GM18505 (cell line): ENCODE data around the gene SUN1.

Source experiments
- ATAC-seq: cut with Tn5 transposase; IDR thresholded peaks from one replicate; pipeline ENCODE4 v1.9.1; 2021; ENCODE audit not compliant: unreplicated experiment
- POLR2A ChIP-seq: IDR thresholded peaks from 4 replicates; pipeline ENCODE4 v1.6.1; 2011; ENCODE audit warnings: borderline replicate concordance; ENCODE audit not compliant: insufficient read depth, insufficient read length; ENCODE audit errors: extremely low read depth

The SUN1 gene

DNA sequence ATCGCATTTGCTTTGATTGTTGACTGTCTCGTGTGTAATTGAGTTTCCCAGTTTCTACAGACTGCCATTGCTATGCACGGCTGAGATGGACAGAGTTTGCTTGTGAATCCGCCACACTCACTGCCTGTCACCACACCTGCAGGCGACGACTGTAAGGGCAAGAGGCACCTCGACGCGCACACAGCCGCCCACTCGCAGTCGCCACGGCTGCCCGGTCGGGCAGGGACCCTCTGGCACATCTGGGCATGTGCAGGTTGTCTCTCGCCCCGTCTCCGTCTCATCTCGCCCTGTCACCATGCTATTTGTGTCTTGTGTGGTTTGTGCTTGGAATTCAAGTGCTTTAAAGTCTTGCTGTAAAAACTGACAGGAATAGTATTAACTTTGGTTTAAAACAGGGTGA lies 17.5 kb downstream of the SUN1 start:
- ATAC-seq: no peak
- TF ChIP-seq POLR2A: no peak

DNA sequence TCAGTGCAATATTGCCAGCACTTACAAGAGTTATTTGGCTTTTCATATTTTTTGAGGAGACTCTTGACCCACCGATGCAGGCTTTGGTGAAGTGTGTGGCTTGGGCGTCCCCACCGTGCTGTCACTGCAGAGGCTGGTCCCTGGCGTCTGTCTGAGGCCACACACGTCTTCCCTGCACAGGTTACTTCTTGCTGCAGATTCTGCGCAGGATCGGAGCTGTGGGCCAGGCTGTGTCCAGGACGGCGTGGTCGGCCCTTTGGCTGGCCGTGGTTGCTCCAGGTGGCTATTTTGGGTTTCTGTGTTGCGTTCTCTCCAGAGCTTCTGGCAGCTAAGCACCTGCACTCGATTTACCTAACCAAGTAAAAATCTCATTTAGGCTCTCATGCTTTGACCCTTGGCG lies 18.9 kb downstream of the SUN1 start:
- no peak for TF ChIP-seq POLR2A
- ATAC-seq: no peak

- no peak for ATAC-seq
- TF ChIP-seq POLR2A: no peak
These were observed 21.3 kb downstream of the SUN1 start for GRCh38 chr7:853366-854117.

DNA sequence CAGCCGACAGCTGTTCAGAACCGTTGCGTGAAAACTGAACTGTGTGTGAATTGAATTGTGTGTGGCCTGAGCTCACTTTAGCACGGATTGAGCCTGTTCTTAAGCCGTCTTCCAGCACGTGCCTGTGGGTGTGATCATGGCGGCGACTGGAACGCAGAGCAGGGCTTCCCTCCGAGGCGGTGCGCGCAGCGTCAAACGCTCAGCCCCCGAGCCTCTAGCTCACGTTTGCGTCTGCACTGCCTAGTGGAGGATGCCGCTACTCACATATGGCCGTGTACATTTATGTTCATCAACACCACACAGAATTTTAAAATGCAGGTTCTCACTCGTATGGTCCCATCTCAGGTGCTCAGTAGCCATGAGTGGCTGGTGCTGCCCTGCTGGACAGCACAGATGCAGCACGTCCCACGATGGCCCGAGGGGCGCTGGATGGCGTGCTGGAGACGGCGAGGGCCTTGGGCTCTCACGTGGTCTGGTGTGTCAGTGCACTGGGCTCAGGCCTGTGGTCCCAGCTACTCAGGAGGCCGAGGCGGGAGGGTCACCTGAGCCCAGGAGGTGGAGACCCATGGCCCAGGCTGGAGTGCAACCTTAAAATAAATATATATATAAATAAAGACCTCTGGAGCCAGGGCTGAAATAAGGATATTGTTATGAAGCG lies 22.0 kb downstream of the SUN1 start:
- no peak for ATAC-seq
- no peak for TF ChIP-seq POLR2A

- ATAC-seq: no peak
- no peak for TF ChIP-seq POLR2A
These were observed 23.6 kb downstream of the SUN1 start for GRCh38 chr7:855686-856369.

GRCh38 chr7:856444-857095 lies 24.3 kb downstream of the SUN1 start:
- no peak for ATAC-seq
- TF ChIP-seq POLR2A: no peak

GRCh38 chr7:857661-858060 lies 25.4 kb downstream of the SUN1 start:
- TF ChIP-seq POLR2A: no peak
- no peak for ATAC-seq

- ATAC-seq: no peak
- TF ChIP-seq POLR2A: no peak
These were observed 27.2 kb downstream of the SUN1 start for GRCh38 chr7:859359-860030.

DNA sequence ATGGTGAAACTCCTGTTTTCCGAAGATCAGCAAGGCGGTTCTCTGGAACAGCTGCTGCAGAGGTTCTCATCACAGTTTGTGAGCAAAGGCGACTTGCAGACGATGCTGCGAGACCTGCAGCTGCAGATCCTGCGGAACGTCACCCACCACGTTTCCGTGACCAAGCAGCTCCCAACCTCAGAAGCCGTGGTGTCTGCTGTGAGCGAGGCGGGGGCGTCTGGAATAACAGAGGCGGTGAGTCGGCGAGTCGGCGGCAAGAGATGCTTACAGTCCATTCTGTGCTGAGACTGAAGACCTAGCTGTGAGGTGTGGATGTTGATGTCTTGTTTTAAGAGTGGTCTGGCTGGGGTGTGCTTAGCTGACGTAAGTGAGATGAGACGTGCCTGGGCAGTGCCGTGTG lies 27.9 kb downstream of the SUN1 start:
- no peak for ATAC-seq
- TF ChIP-seq POLR2A: no peak

DNA sequence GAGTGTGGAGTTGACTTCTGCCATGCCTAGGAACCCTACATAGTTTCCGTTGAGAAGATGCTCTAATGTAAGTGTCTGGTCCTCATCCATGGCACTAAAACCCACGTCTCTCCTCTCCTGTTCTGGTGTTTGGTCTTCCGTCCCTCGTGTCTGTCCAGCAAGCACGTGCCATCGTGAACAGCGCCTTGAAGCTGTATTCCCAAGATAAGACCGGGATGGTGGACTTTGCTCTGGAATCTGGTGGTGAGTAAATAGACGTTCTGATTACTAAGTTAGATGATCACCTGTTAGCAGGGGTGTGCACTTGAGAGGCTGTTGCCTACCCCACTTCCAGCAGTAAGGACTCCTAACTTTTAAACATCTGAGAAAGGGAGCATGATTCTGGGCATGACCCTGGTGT lies 28.9 kb downstream of the SUN1 start:
- ATAC-seq: no peak
- TF ChIP-seq POLR2A: no peak

- ATAC-seq: no peak
- no peak for TF ChIP-seq POLR2A
These were observed 29.9 kb downstream of the SUN1 start for GRCh38 chr7:862157-862556.

DNA sequence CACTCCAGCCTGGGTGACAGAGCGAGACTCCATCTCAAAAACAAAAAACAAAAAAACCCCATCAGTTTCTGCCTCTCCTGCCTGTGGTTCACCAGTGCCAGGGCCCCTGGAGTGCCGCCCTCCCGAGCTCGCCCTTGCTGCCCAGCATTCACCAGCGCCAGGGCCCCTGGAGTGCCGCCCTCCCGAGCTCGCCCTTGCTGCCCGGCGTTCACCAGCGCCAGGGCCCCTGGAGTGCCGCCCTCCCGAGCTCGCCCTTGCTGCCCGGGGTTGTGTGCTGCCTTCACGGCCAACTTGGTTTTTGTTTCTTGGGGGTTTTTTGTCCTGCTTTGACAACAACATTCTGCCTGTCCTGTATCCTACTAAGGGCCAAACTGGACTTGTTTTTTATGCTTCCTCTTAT lies 30.8 kb downstream of the SUN1 start:
- no peak for ATAC-seq
- TF ChIP-seq POLR2A: no peak

DNA sequence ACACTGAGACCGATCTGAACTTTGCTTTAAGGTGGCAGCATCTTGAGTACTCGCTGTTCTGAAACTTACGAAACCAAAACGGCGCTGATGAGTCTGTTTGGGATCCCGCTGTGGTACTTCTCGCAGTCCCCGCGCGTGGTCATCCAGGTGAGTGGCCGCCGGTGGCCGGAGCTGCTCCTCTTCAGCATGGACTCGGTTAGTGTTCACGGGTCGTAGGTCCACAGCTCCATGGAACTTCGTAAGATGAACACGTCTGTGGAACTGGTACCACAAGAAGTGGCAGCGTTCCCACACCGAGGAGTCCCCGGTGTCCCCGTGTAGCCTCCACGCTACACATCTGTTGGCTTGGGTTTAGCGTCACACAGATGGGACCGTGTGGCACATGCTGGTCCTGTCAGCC lies 33.6 kb downstream of the SUN1 start:
- ATAC-seq: no peak
- no peak for TF ChIP-seq POLR2A
